H1 (cell line): ENCODE results near the gene DRD2. TPM values are rescaled to one million over a fixed set of nuclear protein-coding genes. Genes with fewer than 3 reads are reported as not detected.

Experiments used
- CTCF ChIA-PET: fragments of 300-600 bp; sonication (Branson Sonifier 250); formaldehyde crosslinking; loops from one replicate; lab custom pipeline; 2021; ENCODE audit not compliant: partially characterized antibody; lab: Charles Lee
- POLR2A ChIA-PET: fragments of 300-600 bp; sonication (Branson Sonifier 250); formaldehyde crosslinking; loops from one replicate; lab custom pipeline; 2021; ENCODE audit warnings: inconsistent platforms; ENCODE audit not compliant: partially characterized antibody; lab: Charles Lee
- DNase-seq, 2 experiments: peaks; one replicate each; pipeline versions ENCODE4 v3.0.0 to v3.0.0-alpha.2; 2010 to 2022; ENCODE audit warnings: low spot score in 2 of 2, low read depth in 1 of 2, mixed read lengths in 1 of 2
- FAIRE-seq: peaks from 2 replicates; lab custom pipeline; 2011; peaks lifted over from hg19 to GRCh38; lab: Jason Lieb, UNC
- H2AFZ ChIP-seq: 2 replicates; pipeline ENCODE4 v1.8.1; 2012; ENCODE audit warnings: low read length, inconsistent platforms
- H2AK5ac ChIP-seq: 2 replicates; pipeline ENCODE4 v1.6.1; 2013; ENCODE audit warnings: low read depth, low read length
- H2BK120ac ChIP-seq: replicated peaks from 2 replicates; pipeline ENCODE3; 2013; ENCODE audit warnings: low read depth, low read length, inconsistent platforms
- H2BK12ac ChIP-seq: 2 replicates; pipeline ENCODE4 v1.6.1; 2013; ENCODE audit warnings: low read depth, low read length
- H2BK15ac ChIP-seq: 2 replicates; pipeline ENCODE4 v1.6.1; 2013; ENCODE audit warnings: low read length
- H2BK20ac ChIP-seq: 2 replicates; pipeline ENCODE4 v1.6.1; 2013; ENCODE audit warnings: low read length
- H2BK5ac ChIP-seq: 2 replicates; pipeline ENCODE4 v1.6.1; 2013; ENCODE audit warnings: low read depth, low read length
- H3K14ac ChIP-seq: 2 replicates; pipeline ENCODE4 v1.6.1; 2013; ENCODE audit warnings: inconsistent platforms; ENCODE audit not compliant: insufficient read length
- H3K18ac ChIP-seq: 2 replicates; pipeline ENCODE4 v1.6.1; 2013; ENCODE audit warnings: low read length; ENCODE audit errors: extremely low read depth
- H3K23ac ChIP-seq: 2 replicates; pipeline ENCODE4 v1.6.1; 2013; ENCODE audit warnings: inconsistent platforms; ENCODE audit not compliant: insufficient read length
- H3K23me2 ChIP-seq: 2 replicates; pipeline ENCODE4 v1.6.1; 2013; ENCODE audit warnings: low read depth, low read length
- H3K27ac ChIP-seq: 2 replicates; pipeline ENCODE4 v1.6.1; 2011; ENCODE audit warnings: low read depth, low read length, inconsistent platforms
- H3K27me3 ChIP-seq, 4 experiments: replicated peaks in 1 of 4; 1 replicate in 1 of 4; 2 replicates in 3 of 4; pipeline versions ENCODE4 v1.6.1 to v1.8.1; 2011 to 2013; ENCODE audit warnings: low read length in 3 of 4, mild to moderate bottlenecking in 3 of 4, inconsistent platforms in 2 of 4, mixed read lengths in 2 of 4, moderate library complexity in 1 of 4; ENCODE audit not compliant: control insufficient read depth in 3 of 4, insufficient read depth in 3 of 4; ENCODE audit errors: extremely low read depth in 1 of 4
- H3K36me3 ChIP-seq, 4 experiments: 2 replicates each; pipeline versions ENCODE4 v1.6.1 to v1.8.1; 2011 to 2013; ENCODE audit warnings: mild to moderate bottlenecking in 4 of 4, low read length in 3 of 4, moderate library complexity in 2 of 4, control low read depth in 1 of 4, inconsistent platforms in 1 of 4; ENCODE audit not compliant: insufficient read depth in 4 of 4, control insufficient read depth in 2 of 4
- H3K4ac ChIP-seq: replicated peaks from 2 replicates; pipeline ENCODE3; 2013; ENCODE audit warnings: low read length, low read depth, mixed read lengths, inconsistent platforms; ENCODE audit not compliant: insufficient read length
- H3K4me1 ChIP-seq, 4 experiments: replicated peaks in 1 of 4; 1 replicate in 1 of 4; 2 replicates in 3 of 4; pipeline versions ENCODE4 v1.6.1 to v1.8.1; 2011 to 2013; ENCODE audit warnings: low read length in 3 of 4, inconsistent platforms in 2 of 4, mixed read lengths in 1 of 4; ENCODE audit not compliant: insufficient read depth in 4 of 4, control insufficient read depth in 3 of 4
- H3K4me2 ChIP-seq, 2 experiments: 2 replicates each; pipeline versions ENCODE4 v1.6.1 to v1.8.1; 2011 to 2013; ENCODE audit warnings: low read depth in 2 of 2, low read length in 2 of 2, control low read depth in 1 of 2, inconsistent platforms in 1 of 2, mild to moderate bottlenecking in 1 of 2; ENCODE audit not compliant: insufficient read depth in 1 of 2
- H3K4me3 ChIP-seq, 4 experiments: fragments of 200-600, 300-600 bp in 1 of 4; sonication (generic), shearing (Covaris generic), sonication (Bioruptor Twin) in 1 of 4; 2 replicates each; pipeline versions ENCODE4 v1.5.1 to v1.8.1; 2011 to 2016; ENCODE audit warnings: low read length in 4 of 4, low read depth in 3 of 4, control low read depth in 2 of 4, inconsistent platforms in 2 of 4, mild to moderate bottlenecking in 2 of 4, mixed read lengths in 1 of 4, moderate library complexity in 1 of 4; ENCODE audit not compliant: insufficient read depth in 2 of 4; ENCODE audit errors: extremely low read depth in 1 of 4
- H3K56ac ChIP-seq: replicated peaks from 2 replicates; pipeline ENCODE3; 2013; ENCODE audit warnings: low read depth, mild to moderate bottlenecking, mixed read lengths, low read length, inconsistent platforms; ENCODE audit not compliant: insufficient read length
- H3K79me1 ChIP-seq: 2 replicates; pipeline ENCODE4 v1.6.1; 2013; ENCODE audit warnings: low read depth, low read length, control low read depth
- H3K79me2 ChIP-seq, 2 experiments: 2 replicates each; pipeline versions ENCODE4 v1.6.1 to v1.8.1; 2012 to 2013; ENCODE audit warnings: low read length in 2 of 2, mild to moderate bottlenecking in 2 of 2, inconsistent platforms in 1 of 2; ENCODE audit not compliant: insufficient read depth in 2 of 2, control insufficient read depth in 1 of 2
- H3K9ac ChIP-seq, 4 experiments: replicated peaks in 1 of 4; 1 replicate in 1 of 4; 2 replicates in 3 of 4; pipeline versions ENCODE4 v1.6.1 to v1.8.1; 2011 to 2013; ENCODE audit warnings: low read depth in 3 of 4, low read length in 3 of 4, control low read depth in 2 of 4, mild to moderate bottlenecking in 2 of 4, moderate library complexity in 2 of 4, inconsistent platforms in 1 of 4; ENCODE audit errors: extremely low read depth in 1 of 4
- H3K9me3 ChIP-seq, 2 experiments: 2 replicates each; pipeline versions ENCODE4 v1.6.1 to v1.8.1; 2012 to 2013; ENCODE audit warnings: mild to moderate bottlenecking in 2 of 2, moderate library complexity in 2 of 2, control low read depth in 1 of 2, inconsistent platforms in 1 of 2, low read depth in 1 of 2, low read length in 1 of 2, mixed read lengths in 1 of 2; ENCODE audit not compliant: insufficient read depth in 2 of 2
- H4K20me1 ChIP-seq, 2 experiments: replicated peaks in 1 of 2; 2 replicates each; pipeline versions ENCODE3 to v1.8.1; 2011 to 2013; ENCODE audit warnings: inconsistent platforms in 2 of 2, low read length in 2 of 2, mild to moderate bottlenecking in 1 of 2; ENCODE audit not compliant: insufficient read depth in 2 of 2, control insufficient read depth in 1 of 2
- H4K5ac ChIP-seq: 2 replicates; pipeline ENCODE4 v1.6.1; 2013; ENCODE audit warnings: low read length, low read depth, mixed read lengths, inconsistent platforms; ENCODE audit not compliant: insufficient read length
- H4K8ac ChIP-seq: 2 replicates; pipeline ENCODE4 v1.8.0; 2013; ENCODE audit warnings: mild to moderate bottlenecking, moderate library complexity, low read length, inconsistent platforms; ENCODE audit not compliant: insufficient read depth; ENCODE audit errors: extremely low read depth
- H4K91ac ChIP-seq: replicated peaks from 2 replicates; pipeline ENCODE3; 2013; ENCODE audit warnings: low read length, mixed read lengths, inconsistent platforms; ENCODE audit not compliant: insufficient read length
- CBX5 ChIP-seq: fragments of 300-800, 300-1000 bp; sonication (generic); IDR thresholded peaks from 2 replicates; pipeline ENCODE4 v1.7.1; 2016; ENCODE audit warnings: antibody characterized with exemption, low read length, low read depth
- CTBP2 ChIP-seq: IDR thresholded peaks from 2 replicates; pipeline ENCODE4 v1.7.0; 2011; ENCODE audit warnings: borderline replicate concordance, mild to moderate bottlenecking, moderate library complexity, mixed read lengths, low read length; ENCODE audit not compliant: insufficient read depth, insufficient read length
- GABPA ChIP-seq: IDR thresholded peaks from 2 replicates; pipeline ENCODE4 v1.6.1; 2011; ENCODE audit warnings: mild to moderate bottlenecking, low read length, moderate library complexity, borderline replicate concordance; ENCODE audit not compliant: insufficient read depth
- JUN ChIP-seq: IDR thresholded peaks from 2 replicates; pipeline ENCODE4 v1.6.1; 2011; ENCODE audit warnings: low read depth, mild to moderate bottlenecking, improper control_type of control experiment, low read length
- MAFK ChIP-seq: IDR thresholded peaks from 2 replicates; pipeline ENCODE4 v1.6.1; 2012; ENCODE audit warnings: low read depth, mild to moderate bottlenecking, improper control_type of control experiment, low read length
- SIRT6 ChIP-seq: IDR thresholded peaks from one replicate; pipeline ENCODE4 v1.7.1; 2012; ENCODE audit warnings: low read length, inconsistent platforms
- WGBS, 2 experiments: shearing (Covaris generic) in 1 of 2; methylation state at CpG; one replicate each; pipeline versions ENCODE4 v1.1.6 to v1.1.7; 2013 to 2015; ENCODE audit warnings: low lambda C conversion rate in 2 of 2, mixed read lengths in 2 of 2, inconsistent platforms in 1 of 2, low coverage in 1 of 2, missing lambda C conversion rate in 1 of 2; ENCODE audit not compliant: insufficient replicate concordance in 2 of 2, insufficient coverage in 1 of 2, insufficient read length in 1 of 2; ENCODE audit errors: extremely low coverage in 1 of 2, missing lambda C conversion rate in 1 of 2; 5-methylcytosine and 5-hydroxymethylcytosine counted together
- polyA plus RNA-seq, 7 experiments: library from polyadenylated mRNA; depleted of rRNA in 3 of 7; stranded (reverse) in 5 of 7; unstranded in 2 of 7; fragments of >200 nt in 5 of 7; fragments of 200-250 nt in 2 of 7; gene quantifications; 1 replicate in 5 of 7; 2 replicates in 1 of 7; 4 replicates in 1 of 7; pipeline versions ENCODE4 v1.2.1 to v1.2.3, GENCODE V29; 2011 to 2013; ENCODE audit warnings: missing spikeins in 2 of 7, mixed read lengths in 2 of 7
- total RNA-seq: library from RNA; stranded (reverse); fragmentation: NEBNext Ultra II Directional; extraction: Animal tissue kit (Norgen Biotek cat#: 25700); gene quantifications from 2 replicates; pipeline ENCODE4 v1.2.1, GENCODE V29; 2021
- TF ChIP-seq, protein P1 (sequence below): IDR thresholded peaks from 2 replicates; pipeline ENCODE4 v1.6.1; 2012; ENCODE audit warnings: inconsistent platforms

DRD2 gene
- total and polyA plus RNA-seq, 2 of the 8 experiments (the other 6 are each of a cell fraction or from before 2014, with no cell fraction given), result 0.26 to 0.41 TPM

DNA sequence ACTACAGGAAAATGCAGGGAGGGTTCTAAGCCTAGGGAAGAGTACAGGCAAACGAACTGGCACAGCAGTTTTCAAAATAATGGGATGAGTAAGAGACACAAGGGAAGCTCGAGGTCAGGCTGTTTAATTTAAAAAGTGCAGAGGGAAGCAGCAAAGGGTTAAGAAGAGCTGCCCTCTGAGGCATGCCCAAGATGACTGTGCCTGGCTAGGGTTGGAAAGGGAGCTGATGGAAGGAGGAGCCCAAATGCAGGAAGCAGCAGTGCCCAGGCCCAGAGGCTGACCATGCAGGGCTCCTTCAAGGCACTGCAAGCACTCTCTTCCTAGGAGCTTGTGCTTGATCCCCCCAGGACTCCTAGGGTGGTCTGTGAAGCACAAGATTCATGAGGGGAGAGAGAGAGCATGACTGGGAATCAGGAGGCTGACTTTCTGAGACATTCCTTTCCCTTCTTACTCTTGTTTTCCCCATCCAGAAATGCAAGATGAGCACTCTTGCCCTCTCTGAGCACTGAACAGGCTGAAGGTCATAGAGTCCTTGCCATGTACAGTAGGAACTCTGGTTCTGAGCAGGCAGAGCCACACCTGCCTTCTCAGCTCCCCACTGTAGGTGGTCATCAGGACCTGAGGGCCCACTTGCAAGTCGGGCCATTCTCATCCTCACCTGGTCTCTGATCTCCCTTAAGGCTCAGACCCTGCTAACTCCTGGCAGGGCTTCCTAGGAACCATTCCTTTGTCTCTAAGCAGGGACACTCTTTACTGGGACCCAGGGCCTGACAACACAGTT, 46.7 kb upstream of the DRD2 start:
- no peak overlapping the region for H4K5ac ChIP-seq
- H3K14ac ChIP-seq, result no peak overlapping the region
- H3K23ac ChIP-seq, result no peak overlapping the region
- H3K4me1 ChIP-seq, result peaks cover 0 to 3% (median 0%) of the 10 kb centered on the region in 4 experiments; a peak in 1 of 7 replicates
- WGBS, 2 experiments, result 76% methylated on average over 3 of the region's 3 CpGs; no CpG with 5 or more reads in 1 of the 2 experiments
- ChIA-PET POLR2A (no interaction called here), CTCF (interaction anchor here (0.9 to 4.4 kb wide), 4 partner anchors 9 to 209 kb away, joined by 3 to 34 read pairs (median 4); no protein-coding TSS in a partner anchor)
- no peak overlapping the region for H2AK5ac ChIP-seq
- H3K56ac ChIP-seq, result no peak overlapping the region
- no peak overlapping the region for H3K4ac ChIP-seq
- peaks cover 0 to 6% of the 10 kb centered on the region in 2 experiments; a peak in 1 of 4 replicates for H3K9me3 ChIP-seq
- H4K91ac ChIP-seq, result no peak overlapping the region
- H4K8ac ChIP-seq, result no peak overlapping the region
- no peak overlapping the region for H2BK120ac ChIP-seq
- H2AFZ ChIP-seq, result no peak overlapping the region
- no peaks in the 10 kb centered on the region for H4K20me1 ChIP-seq
- no peak for FAIRE-seq
- H2BK20ac ChIP-seq, result no peak overlapping the region
- H3K18ac ChIP-seq, result no peak overlapping the region
- no peak overlapping the region for H2BK12ac ChIP-seq
- H3K79me1 ChIP-seq, result no peaks in the 10 kb centered on the region
- no peak overlapping the region for H3K27ac ChIP-seq
- no peaks in the 10 kb centered on the region for H3K27me3 ChIP-seq
- H2BK5ac ChIP-seq, result no peak overlapping the region
- H3K79me2 ChIP-seq, result no peaks in the 10 kb centered on the region
- H3K4me2 ChIP-seq, result no peak overlapping the region
- H3K4me3 ChIP-seq, result no peak overlapping the region
- H3K23me2 ChIP-seq, result no peaks in the 10 kb centered on the region
- no peaks in the 10 kb centered on the region for H3K36me3 ChIP-seq
- DNase-seq, result no peak
- no peak overlapping the region for H2BK15ac ChIP-seq
- no peak overlapping the region for H3K9ac ChIP-seq
- TF ChIP-seq GABPA (no peak), SIRT6 (no peak), JUN (no peak), CBX5 (no peak), CTBP2 (no peak), MAFK (no peak)
- TF ChIP-seq, protein P1, sequence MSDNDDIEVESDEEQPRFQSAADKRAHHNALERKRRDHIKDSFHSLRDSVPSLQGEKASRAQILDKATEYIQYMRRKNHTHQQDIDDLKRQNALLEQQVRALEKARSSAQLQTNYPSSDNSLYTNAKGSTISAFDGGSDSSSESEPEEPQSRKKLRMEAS, result no peak
